ENCODE results near the gene MYH4.

DNA sequence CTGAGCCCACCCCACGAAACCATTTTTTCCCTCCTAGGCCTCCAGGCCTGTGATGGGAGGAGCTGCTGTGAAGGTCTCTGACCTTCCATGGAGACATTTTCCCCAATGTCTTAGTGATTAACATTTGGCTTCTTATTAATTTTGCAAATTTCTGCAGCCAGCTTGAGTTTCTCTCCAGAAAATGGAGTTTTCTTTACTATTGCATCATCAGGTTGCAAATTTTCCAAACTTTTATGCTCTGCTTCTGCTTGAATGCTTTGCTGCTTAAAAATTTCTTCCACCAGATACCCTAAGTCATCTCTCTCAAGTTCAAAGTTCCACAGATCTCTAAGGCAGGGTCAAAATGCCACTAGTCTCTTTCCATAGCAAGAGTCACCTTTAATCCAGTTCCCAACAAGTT, 12.9 kb upstream of the MYH4 start:
- TF ChIP-seq CTCF (IDR thresholded peaks at IDR 0.05) (no peak), EZH2 (IDR thresholded peaks at IDR 0.05) (no peak), EZH2phosphoT487 (IDR thresholded peaks at IDR 0.05) (no peak)

Measured in neural progenitor cell (in vitro differentiated cells).